Prostate gland (tissue), 2 donors: ENCODE results near the gene DAD1. TPM values are rescaled to one million over a fixed set of nuclear protein-coding genes. Genes with fewer than 3 reads are reported as not detected.

Experiments used
- DNase-seq: peaks from one replicate; pipeline ENCODE4 v3.0.0-alpha.2; 2019; ENCODE audit warnings: low spot score
- H3K27ac ChIP-seq, 2 donors: fragments of 200-600 bp; sonication (generic); 2 replicates each; pipeline ENCODE4 v1.5.1; 2017 to 2019
- H3K27me3 ChIP-seq: fragments of 200-600 bp; sonication (generic); replicated peaks from 2 replicates; pipeline ENCODE4 v1.5.1; 2019; ENCODE audit not compliant: insufficient read depth
- H3K36me3 ChIP-seq, 2 donors: fragments of 200-600 bp; sonication (generic); 1 replicate in 1 of 2; 2 replicates in 1 of 2; pipeline versions ENCODE4 v1.5.1 to v1.8.1; 2017 to 2019
- H3K4me1 ChIP-seq: fragments of 200-600 bp; sonication (generic); replicated peaks from 2 replicates; pipeline ENCODE4 v1.5.1; 2019
- H3K4me3 ChIP-seq, 2 donors: fragments of 200-600 bp; sonication (generic); 2 replicates each; pipeline ENCODE4 v1.5.1; 2017 to 2019
- H3K9me3 ChIP-seq: fragments of 200-600 bp; sonication (generic); 2 replicates; pipeline ENCODE4 v1.5.1; 2017
- POLR2A ChIP-seq: fragments of 450-650 bp; IDR thresholded peaks from one replicate; pipeline ENCODE4 v1.6.1; 2016; ENCODE audit warnings: antibody characterized with exemption, mild to moderate bottlenecking
- POLR2AphosphoS5 ChIP-seq: sonication (generic); formaldehyde crosslinking; IDR thresholded peaks from one replicate; pipeline ENCODE4 v1.6.1; 2017; ENCODE audit warnings: antibody characterized with exemption
- WGBS: methylation state at CpG from one replicate; pipeline ENCODE4 v1.1.5; 2018; 5-methylcytosine and 5-hydroxymethylcytosine counted together
- intact Hi-C: fragments of 100-400 bp; cut with DNase I; formaldehyde crosslinking; loops from one replicate; pipeline ENCODE4 v1.14.2; 2022
- total RNA-seq, 2 donors: library from RNA; depleted of rRNA; stranded (reverse); fragments of >200 nt; gene quantifications; one replicate each; pipeline ENCODE4 v1.1.0, GENCODE V29; 2016
- TF ChIP-seq, protein P1 (sequence below), 4 experiments: fragments of 200-600 bp in 2 of 4; fragments of 450-650 bp in 2 of 4; sonication (generic) in 2 of 4; IDR thresholded peaks; 1 replicate in 3 of 4; 2 replicates in 1 of 4; pipeline ENCODE4 v1.5.1; 2016 to 2019; ENCODE audit warnings: antibody characterized with exemption in 4 of 4, mild to moderate bottlenecking in 2 of 4, moderate library complexity in 2 of 4

The DAD1 gene
- total RNA-seq, 2 donors from 2014 or later = 231 to 289 TPM

DNA sequence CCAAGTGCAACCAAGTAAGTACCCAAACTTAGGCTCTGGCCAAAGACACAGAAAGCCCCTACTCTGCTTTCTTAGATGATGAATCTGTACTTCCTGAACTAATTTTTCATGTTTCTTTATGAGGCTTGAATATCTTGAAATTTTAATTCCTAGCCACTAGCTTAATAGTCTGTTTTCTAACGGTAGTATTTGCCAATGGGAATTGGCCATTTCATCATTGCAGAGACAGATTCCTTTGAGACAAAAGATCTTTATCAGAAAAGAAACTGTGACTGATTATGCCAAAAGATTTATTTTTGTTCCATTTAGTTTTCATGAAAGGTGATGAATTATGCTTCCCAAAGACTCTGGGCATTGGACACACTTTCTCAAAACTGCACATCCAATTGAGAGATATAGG lies 48.7 kb downstream of the DAD1 start:
- H3K4me3 ChIP-seq = no peak overlapping the region
- intact Hi-C loops = no loop called here
- DNase-seq = no peak
- no peak overlapping the region for H3K27ac ChIP-seq
- WGBS = 6% methylated on average over 1 of the region's 1 CpG
- H3K36me3 ChIP-seq = no peaks in the 10 kb centered on the region
- H3K4me1 ChIP-seq = no peaks in the 10 kb centered on the region
- H3K27me3 ChIP-seq = no peaks in the 10 kb centered on the region
- TF ChIP-seq, protein P1, sequence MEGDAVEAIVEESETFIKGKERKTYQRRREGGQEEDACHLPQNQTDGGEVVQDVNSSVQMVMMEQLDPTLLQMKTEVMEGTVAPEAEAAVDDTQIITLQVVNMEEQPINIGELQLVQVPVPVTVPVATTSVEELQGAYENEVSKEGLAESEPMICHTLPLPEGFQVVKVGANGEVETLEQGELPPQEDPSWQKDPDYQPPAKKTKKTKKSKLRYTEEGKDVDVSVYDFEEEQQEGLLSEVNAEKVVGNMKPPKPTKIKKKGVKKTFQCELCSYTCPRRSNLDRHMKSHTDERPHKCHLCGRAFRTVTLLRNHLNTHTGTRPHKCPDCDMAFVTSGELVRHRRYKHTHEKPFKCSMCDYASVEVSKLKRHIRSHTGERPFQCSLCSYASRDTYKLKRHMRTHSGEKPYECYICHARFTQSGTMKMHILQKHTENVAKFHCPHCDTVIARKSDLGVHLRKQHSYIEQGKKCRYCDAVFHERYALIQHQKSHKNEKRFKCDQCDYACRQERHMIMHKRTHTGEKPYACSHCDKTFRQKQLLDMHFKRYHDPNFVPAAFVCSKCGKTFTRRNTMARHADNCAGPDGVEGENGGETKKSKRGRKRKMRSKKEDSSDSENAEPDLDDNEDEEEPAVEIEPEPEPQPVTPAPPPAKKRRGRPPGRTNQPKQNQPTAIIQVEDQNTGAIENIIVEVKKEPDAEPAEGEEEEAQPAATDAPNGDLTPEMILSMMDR (IDR thresholded peaks at IDR 0.05) = no peak
- no peaks in the 10 kb centered on the region for H3K9me3 ChIP-seq

DNA sequence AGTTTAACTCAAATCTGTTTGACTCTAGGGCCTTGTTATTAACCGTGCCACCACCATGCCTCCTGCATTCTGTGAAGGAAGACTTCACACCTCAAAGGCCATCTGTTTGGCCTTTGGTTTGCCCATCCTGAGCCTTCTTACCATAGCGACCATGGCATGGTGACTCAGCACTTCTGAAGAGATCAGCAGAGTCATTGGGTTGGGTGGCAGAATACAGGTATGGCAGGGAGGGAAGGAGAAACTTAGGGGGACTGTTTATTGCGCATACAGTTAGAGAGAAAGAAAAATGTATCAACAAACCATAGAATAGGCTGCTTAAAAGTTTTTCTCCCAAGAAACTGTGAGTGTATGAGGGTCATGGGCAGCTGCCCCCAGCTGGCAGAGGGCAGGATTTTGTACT lies 49.2 kb downstream of the DAD1 start:
- Histone ChIP-seq H3K27me3 (no peaks in the 10 kb centered on the region), H3K36me3 (no peaks in the 10 kb centered on the region), H3K4me1 (no peaks in the 10 kb centered on the region), H3K9me3 (no peaks in the 10 kb centered on the region), H3K4me3 (no peak overlapping the region), H3K27ac (no peak overlapping the region)
- TF ChIP-seq, protein P1 (IDR thresholded peaks at IDR 0.05) = no peak
- TF ChIP-seq POLR2AphosphoS5 = no peak
- no peak for TF ChIP-seq POLR2A
- intact Hi-C loops = no loop called here
- DNase-seq = no peak
- WGBS = 91% methylated on average over 3 of the region's 3 CpGs

DNA sequence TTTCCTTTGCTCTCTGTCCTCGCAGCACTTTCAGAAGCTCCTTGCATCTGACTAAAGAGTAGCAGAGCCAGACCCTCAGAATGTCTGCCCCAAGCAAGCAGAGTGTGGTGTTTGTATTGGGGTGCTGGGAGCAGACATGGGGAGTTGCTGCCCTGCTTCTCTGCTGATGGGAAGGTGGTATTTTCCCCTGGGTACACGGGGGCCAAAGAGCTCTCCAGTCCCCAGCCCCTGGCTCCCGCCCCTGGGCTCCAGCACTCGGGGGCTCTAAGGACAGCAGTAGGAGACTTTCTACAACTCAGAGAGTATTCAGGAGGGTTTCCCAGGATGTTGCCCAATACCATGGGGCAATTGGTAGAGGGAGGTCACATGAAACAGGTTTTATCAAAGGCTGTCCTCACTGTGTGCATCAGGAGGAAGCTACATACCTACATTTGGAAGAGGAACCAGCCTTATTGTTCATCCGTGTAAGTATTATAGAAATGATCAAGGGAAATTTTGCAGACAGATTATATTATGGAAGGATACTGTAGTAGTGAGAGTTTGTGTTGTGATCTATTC lies 50.3 kb downstream of the DAD1 start:
- DNase-seq = no peak
- Histone ChIP-seq H3K4me1 (no peaks in the 10 kb centered on the region), H3K36me3 (no peaks in the 10 kb centered on the region), H3K27me3 (no peaks in the 10 kb centered on the region), H3K4me3 (no peak overlapping the region), H3K9me3 (no peaks in the 10 kb centered on the region), H3K27ac (no peak overlapping the region)
- WGBS = 81% methylated on average over 5 of the region's 5 CpGs
- TF ChIP-seq POLR2A = no peak
- TF ChIP-seq POLR2AphosphoS5 = no peak
- TF ChIP-seq, protein P1 (IDR thresholded peaks at IDR 0.05) = no peak
- intact Hi-C loops = no loop called here

DNA sequence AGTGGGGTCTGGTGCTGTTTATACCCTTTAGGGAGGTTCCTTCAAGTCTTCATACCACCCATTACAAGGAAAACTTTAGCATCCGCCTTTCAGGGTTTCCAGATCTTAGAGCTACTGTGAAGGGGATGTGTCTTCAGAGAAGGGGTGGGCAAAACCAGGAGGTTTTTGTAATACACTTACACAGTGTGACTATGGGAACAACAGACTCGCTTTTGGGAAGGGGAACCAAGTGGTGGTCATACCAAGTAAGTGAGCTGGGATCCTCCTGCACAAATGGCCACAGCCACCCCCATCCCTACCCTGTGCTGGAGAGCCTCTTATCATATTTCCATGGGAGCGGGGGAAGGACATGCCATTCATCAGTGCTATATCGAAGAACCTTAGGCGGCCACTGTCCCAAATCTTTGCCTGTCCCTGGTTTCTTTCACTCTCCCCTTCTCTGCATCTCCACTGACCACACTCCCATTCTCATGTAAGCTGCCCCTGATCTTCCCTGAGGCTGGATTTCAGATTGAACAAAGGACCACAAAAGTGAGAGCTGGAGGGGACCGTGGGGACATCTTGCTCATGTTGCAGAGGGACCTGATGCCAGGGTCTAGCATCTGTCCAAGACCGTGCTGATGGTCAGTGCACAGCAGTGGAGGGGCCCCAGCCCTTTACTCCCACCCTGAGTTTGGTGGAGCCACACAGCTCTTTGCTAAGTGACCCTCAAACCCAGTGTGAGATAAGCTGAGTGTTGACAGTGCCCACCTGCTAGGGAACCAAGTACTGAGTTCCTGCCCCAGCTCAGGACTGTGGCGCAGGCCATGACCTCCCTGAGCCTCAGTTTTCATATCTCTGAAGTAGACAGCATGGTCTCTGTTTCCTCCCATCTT lies 51.4 kb downstream of the DAD1 start:
- intact Hi-C loops = no loop called here
- no peaks in the 10 kb centered on the region for H3K9me3 ChIP-seq
- peak overlapping the region in 1 of 2 donors; percentile 28 for H3K27ac ChIP-seq
- no peaks in the 10 kb centered on the region for H3K27me3 ChIP-seq
- H3K4me1 ChIP-seq = no peaks in the 10 kb centered on the region
- H3K36me3 ChIP-seq = no peaks in the 10 kb centered on the region
- TF ChIP-seq POLR2AphosphoS5 (no peak), POLR2A (no peak)
- TF ChIP-seq, protein P1 (IDR thresholded peaks at IDR 0.05) = no peak
- DNase-seq = no peak
- no peak overlapping the region for H3K4me3 ChIP-seq
- 96% methylated on average over 8 of the region's 8 CpGs for WGBS

DNA sequence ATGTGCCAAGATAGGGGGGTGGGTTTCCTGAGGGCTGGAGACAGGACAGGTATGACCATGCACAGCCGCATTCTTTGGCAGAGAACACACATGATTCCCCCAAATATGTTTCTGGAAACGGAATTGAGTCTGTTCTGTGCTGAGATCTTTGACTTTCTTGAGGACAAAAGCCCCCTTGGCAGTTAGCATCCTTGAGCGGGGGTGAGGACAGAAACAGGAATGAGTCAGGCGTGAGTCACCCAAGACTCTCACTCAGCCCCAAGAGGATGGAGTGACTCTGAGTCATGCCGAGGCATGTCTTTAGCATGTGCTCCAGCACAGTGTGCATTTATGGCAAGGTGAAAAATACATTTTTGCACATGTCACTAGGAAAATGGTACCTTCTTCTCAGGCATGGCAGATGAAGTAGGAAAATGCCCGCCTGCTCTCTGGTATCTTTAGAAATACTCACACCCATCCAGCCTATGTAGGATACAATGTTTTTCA lies 52.1 kb downstream of the DAD1 start:
- intact Hi-C loops = no loop called here
- no peak overlapping the region for H3K4me3 ChIP-seq
- WGBS = 35% methylated on average over 6 of the region's 6 CpGs
- H3K27ac ChIP-seq = peak overlapping the region in 1 of 2 donors; percentile 28
- TF ChIP-seq, protein P1 (IDR thresholded peaks at IDR 0.05) = no peak
- peak; percentile 76 for TF ChIP-seq POLR2AphosphoS5
- H3K4me1 ChIP-seq = no peaks in the 10 kb centered on the region
- no peaks in the 10 kb centered on the region for H3K27me3 ChIP-seq
- DNase-seq = peak; percentile 64
- H3K9me3 ChIP-seq = no peaks in the 10 kb centered on the region
- H3K36me3 ChIP-seq = no peaks in the 10 kb centered on the region
